NCI-H187 treated with DMSO at 0.1 percent for 48 hours (cell line): ENCODE results near the gene CFAP20DC.

Experiments used
- DNase-seq: peaks from one replicate; lab custom pipeline; 2025; lab: John Stamatoyannopoulos, UW

The CFAP20DC gene

DNA sequence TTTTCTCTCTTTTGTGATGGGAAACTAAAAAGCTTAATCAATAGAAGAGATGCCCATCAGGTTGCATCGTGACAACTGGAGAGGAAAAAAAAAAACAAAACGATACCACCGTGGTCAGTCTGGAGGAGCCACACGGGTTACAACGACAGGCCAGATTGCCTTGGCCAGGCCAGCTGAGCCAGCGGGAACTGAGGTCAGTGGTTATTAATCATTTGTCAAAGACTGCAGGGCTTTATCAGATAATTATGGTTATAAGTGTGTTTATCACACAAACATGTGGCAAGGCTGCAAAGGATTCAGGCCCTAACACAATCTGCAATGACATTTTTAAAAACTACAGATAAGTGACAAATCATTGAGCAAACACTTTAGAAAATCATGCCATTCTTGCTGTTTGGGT, 248.3 kb downstream of the CFAP20DC start:
- DNase-seq: no peak

DNA sequence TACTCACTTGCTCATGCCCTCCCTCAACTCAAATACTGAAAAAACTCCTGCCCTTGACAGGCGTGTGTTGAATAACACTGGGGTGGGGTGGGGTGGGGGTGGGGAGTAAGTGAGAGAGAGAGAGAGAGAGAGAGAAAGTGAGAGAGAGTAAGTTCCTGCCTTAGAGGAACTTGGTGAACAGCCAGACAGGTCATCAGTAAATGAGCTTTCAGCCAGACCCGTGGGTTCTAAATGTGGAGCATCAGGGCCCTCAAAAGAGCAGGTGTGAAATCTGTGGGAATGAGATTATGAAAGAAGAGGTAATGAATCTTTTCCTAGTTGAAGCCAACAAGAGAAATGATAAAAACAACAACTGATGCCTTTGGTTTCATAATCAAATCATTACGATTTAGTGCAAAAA, 248.9 kb downstream of the CFAP20DC start:
- no peak for DNase-seq

DNA sequence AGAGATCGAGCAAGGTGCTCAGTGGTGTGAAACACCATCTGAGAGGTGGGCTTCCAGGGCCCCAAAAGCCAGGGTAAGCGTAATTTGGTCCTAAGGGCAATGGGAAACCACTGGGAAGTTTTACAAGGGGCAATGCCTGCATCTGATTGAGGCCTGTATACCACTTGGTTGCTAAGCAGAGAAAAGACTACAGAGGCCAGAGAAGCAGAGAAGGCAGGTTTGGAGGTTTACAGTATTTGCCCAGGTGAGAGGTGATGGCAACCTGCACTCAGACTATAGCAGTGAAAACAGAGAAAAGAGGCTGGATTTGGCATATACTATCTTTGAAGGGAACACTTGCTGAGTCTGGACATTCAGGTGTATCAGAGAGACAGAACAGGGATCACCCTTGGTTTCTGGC, 249.8 kb downstream of the CFAP20DC start:
- DNase-seq: no peak

DNA sequence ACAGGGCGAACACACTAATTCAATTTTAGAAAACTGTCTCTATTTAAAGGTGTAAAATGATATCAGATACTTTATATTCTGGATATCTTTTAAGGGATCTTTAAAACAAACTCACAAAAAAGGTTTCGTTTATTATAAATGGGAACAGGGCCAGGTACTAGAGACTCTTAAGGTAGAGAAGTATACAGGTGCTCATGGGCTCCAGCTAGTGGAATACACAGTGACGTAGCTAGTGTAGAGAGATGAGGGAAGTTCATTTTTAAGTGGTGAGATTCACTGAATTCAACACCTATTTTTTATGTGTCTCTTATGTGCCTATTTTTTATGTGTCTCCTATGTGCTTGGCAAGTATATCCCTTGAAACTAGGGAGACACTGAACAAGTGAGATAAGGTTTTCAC, 250.6 kb downstream of the CFAP20DC start:
- no peak for DNase-seq

DNA sequence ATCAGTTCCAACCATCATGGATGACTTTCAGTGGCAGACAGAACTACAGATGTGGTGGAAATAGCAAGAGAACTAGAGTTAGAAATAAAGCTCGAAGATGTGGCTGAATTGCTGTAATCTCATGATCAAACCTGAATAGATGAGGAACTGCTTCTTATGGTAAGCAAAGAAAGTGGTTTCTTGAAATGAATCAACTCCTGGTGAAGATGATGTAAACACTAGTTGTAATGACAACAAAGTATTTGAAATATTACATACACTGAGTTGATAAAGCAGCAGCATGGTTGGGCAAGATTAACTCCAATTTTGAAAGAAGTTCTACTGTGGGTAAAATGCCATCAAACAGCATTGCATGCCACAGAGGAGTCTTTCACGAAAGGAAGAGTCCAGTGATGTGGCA, 251.5 kb downstream of the CFAP20DC start:
- no peak for DNase-seq

DNA sequence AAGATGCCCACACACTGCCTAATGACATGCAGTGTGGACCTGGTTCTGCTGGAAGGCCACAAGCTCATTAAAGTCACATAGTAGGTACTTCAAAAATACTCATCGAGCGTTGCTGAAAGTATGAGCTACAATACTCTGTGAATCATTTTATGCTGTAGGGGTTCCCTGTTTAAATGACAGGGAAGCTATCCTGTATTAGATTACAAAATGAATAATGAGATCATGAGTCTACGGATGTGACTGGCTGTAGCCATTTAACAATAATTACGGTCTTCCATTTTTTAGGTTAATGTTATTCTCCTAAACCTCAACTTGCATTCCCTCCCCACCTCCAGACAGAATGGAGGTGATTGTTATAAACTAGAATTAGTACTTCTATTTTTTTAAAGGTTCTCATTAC, 255.1 kb downstream of the CFAP20DC start:
- DNase-seq: no peak

DNA sequence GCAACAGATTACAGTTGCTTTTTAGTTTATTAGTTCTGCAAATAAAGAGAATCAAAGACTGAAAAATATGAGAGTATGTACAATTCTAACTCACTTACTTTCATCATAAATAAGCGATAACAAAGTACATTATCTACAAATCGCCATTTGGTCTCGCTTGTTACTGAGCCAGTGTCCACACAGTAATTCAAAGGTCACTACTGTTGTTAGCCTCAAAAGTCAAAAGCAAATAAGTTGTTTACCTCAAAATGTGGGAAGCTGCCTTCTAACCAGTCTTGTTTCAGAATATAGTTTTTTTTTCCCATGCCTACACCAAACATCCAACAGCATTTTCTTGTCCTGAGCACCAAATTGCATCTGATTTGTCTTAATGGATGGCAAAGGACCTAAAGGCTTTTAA, 255.9 kb downstream of the CFAP20DC start:
- no peak for DNase-seq

DNA sequence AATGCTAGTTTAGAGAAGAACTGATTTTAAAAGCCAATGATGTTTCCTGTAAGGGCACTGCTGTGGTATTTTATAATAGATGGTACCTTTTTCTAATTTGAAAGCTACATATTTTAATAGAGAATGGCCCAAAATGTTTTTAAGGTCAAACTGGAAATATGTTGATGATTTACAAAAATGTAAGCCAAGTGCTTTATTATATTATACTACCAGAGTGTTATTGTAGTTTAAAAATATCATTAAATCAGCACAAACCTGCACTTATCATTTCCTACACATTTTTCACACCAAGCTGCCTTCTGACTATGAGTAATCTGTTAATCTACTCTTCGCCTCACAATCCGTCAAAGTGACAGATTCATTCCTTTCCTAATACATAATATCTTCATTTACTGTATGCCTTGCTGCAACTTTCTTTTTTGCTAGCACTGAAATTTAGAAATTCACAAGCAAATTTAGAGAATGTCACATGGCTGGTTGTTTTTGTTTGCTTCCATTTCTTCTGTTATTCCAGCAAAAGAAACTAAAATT, 256.8 kb downstream of the CFAP20DC start:
- no peak for DNase-seq

DNA sequence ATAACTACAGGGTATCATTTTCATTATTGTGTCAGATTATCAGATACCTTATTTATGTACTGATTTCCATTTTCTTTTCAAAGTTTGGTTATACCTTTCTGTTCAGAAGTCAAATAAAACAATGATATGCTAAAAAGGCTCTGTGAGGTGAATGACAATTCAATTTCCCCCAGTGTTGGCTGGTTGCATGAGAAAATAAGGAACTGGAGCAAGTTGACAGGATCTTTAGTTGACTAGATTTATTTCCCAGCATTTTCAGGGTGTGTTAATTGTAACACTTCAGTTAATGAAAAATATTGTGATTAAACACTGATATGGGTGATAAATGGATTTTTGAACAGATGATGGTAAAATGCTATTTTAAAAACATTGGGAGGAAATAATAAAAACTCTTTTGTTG, 260.4 kb downstream of the CFAP20DC start:
- no peak for DNase-seq

DNA sequence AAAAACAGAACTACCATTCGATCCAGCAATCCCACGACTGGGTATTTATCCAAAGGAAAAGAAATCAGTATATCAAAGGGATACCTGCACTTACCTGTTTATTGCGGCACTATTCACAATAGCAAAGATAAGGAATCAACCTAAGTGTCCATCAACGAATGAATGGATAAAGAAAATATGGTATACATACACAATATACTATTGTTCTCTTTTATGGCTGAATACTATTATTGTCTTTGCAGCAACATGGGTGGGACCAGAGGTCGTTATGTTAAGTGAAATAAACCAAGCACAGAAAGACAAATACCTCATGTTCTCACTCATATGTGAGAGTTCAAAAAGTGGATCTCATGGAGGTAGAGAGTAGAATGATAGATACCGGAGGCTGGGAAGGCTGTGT, 264.9 kb downstream of the CFAP20DC start:
- no peak for DNase-seq

DNA sequence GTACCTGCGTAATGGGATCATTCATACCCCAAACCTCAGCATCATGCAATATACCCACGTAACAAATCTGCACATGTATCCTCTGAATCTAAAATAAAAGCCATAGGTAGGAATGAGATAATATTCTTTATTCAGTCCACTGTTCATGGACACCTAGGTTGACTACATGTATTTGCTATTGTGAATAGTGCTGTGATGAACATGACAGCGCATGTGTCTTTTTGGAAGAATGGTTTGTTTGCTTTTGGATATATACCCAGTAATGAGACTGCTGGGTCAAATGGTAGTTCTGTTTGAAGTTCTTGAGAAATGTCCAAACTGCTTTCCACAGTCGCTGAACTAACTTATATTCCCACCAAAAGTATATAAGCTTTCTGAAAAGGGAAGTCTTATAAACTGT, 265.4 kb downstream of the CFAP20DC start:
- no peak for DNase-seq

DNA sequence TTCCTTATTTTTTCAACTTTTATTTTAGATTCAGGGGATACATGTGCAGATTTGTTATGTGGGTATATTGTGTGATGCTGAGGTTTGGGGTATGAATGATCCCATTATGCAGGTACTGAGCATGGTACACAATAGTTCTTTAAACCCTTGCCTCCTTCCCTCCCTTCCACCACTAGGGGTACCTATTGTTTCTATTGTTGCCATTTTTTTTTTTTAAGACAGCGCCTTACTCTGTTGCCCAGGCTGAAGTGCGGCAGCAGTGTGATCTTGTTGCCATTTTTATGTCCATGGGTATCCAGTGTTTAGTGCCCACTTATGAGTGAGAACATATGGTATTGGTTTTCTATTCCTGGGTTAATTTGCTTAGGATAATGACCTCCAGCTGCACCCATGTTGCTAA, 266.0 kb downstream of the CFAP20DC start:
- DNase-seq: no peak

DNA sequence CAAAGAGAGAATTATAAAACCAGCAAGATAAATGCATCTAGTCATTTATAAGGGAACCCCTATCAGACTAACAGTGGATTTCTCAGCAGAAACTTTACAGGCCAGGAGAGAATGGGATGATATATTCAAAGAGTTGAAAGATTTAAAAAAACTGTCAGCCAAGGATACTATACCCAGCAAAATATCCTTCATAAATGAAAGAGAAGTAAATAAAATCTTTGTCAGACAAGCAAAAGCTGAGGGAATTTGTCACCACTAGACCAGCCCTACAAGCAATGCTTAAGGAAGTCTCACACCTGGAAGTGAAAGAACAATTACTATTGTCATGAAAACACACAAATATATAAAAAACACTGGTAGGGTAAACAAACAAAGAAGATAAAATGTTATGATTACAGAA, 269.9 kb downstream of the CFAP20DC start:
- no peak for DNase-seq

DNA sequence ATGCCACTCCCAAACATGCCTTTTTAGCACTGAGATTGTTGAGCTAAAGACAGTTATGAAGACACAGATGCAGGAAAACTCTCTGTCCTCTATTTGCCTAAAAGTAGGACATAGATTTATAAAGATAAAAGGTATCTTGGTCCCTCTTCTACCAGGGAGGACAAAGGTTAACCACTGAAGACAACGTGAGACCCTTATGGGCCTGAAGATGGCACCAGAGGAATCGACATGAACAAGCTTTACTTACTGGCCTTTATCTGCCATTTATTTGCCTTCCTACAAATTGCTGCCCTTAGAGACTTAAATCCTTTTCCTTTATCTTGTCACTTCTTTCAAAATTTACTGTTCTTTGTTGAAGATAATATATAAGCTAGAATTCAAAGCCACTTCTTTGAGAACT, 273.6 kb downstream of the CFAP20DC start:
- DNase-seq: no peak

DNA sequence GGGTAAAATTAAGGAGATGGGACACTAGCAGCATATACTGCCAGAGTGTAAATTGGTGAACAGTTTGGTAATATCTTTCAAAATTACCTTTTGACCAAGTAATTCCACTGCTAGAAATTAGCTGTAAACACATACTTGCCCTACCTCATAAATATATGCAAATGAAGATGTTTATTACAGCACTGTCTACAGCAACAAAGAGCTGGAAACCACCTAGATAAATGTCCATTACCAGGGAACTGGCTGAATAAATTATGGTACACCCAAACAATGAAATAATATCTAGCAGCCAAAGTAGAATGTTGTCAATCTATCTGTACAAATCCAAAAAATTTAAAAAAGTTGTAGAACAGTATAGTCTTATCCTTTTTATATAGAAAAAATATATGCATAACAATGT, 277.4 kb downstream of the CFAP20DC start:
- no peak for DNase-seq

DNA sequence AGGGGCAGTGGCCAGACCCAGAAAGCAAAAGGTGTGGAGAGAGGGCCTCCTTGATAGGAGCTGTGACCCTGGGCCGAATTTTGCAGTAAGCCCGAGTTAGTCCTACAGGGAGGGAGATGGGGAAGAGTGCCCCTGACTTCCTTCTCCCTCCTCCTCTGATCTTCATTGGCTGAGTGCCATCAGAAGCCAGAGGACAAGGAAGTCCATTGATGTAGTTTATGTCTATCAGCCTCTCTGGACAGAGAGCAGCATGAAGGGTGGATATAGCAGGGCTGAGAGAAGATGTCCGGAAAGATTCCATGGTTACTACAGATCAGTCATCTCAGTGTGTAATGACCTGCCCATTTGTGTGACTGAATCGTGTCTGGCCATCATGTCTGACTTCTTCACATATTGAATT, 280.8 kb downstream of the CFAP20DC start:
- DNase-seq: no peak

DNA sequence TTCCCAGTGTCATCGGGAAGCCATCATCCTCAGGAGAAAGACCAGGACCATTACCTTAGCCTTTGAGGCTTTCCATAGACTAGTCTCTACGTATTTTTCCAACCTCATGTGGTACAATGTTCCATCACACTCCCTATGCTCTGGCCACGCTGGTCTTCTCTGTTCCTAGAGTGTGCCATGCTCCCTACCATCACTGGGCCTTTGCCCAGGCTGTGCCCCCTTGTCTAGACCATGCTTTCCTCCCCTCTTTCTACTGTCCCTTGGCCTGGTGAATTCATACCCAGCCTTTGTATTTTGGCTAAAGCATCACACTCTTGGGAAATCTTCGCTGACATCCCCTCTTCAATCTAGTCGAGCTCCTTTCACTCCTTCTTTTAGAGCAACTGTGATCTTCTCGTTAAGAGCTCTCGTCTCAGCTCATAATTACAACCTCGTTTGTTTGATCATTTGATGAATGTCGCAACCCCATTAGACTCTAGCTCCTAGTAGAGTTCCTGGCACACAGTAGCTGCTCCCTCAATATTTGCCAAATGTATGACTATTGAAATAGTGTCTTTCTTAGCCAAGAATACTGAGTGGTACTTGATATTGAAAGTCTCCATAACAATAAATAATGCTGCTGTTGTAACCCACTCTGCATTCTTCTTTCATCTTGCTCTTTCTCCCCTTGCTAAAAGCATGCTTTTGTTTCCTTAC, 283.1 kb downstream of the CFAP20DC start:
- DNase-seq: no peak

DNA sequence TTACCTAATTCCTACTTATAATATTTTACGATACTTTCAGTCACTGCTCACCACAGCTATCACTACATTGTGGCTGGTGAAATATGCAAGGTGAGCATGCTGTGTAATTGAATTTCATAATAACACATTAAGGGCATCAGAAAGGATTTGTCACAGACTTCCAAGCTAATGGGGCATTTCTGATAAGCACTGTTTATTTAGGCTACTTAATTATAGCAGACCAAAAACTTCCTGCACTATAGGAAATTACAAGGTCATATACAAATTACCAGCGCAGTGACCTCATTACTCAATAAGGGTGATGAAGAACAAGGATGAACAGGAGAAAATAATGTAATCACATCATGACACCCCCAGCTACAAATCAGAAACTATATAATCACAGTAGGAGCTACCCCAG, 294.7 kb downstream of the CFAP20DC start:
- no peak for DNase-seq

DNA sequence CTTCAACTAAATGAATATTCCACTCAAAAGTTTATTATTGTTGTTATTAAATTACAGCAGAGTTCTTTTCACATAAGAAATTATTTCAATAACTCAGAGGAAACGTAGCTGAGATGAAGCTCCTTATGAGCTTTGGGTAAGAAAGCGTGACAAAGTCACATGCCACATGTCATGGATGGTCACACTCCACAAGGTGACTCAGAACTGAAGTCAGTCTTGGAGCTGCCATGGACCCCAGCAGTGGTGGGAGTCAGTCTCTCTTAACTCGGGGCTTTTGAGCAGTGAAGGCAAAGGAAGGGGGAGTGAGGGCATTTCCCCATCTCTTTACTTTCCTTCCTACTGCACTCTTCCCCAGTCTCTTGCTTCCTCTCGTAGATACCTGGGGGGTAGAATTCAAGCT, 295.8 kb downstream of the CFAP20DC start:
- DNase-seq: no peak

DNA sequence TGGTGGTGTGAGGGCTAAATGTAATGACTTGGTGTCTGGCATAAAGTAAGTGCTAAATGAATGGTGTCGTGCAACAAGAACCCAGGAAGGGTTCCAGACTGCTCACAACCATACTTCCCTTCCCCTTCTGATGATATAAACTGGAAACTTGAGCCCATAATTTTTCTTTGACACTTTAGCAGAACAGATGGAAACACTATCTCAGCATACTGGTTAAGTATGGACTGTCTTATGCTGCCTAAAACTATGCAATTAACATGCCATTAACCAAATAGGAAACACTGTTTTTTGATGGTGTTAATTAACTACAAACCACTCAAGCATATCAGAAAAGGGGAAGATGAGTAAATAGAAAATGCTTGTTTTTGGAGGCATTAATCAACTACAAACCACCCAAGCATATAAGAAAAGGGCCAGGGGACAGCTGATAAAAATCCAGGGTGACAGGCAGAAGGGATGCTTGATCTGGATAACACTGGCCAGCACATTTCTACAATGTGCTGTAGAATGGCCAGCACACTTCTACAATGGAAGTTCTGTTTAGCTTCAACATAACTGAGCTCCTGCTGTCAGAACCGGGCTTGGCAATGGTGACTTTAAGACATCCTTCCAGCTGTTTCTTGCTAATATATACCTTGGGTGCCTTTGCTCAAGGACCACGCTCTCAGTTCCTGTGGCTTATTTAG, 297.8 kb downstream of the CFAP20DC start:
- DNase-seq: no peak

DNA sequence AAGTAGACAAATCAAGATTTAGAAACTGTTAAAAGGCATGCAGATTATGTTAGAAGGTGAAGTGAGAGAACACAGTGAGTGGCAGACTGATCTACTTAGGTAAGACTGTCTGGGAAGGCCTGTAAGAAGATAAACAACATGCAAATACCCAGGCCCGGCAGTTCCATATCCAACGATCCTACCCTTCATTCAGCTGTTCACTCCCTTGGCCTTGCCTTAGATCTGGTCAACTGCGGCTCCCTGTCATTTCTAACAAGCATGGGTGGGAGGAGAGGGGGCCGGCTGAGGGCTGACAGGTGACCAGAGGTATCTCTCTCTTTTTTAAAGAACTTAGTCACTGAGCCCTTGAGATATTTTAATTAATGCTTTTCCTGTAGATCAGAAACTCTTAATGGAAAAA, 298.6 kb downstream of the CFAP20DC start:
- no peak for DNase-seq

DNA sequence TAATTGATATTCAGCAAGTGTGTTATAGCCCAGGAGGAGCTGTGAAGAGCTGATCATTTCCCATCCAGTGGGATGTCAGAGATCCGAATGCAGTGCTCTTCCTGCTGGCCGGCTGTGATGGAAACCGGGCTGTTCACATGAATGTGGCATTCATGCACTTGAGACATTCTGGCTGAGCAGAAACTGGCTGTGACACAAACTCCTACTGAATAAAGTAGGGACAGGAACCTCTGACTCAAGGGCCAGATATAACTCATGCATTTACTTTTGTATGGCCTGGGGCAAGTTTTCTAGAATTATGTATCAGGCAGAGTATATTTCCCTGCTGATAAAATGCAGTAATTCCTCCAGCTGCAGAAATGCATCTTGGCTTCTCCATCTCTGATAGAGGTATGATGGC, 299.9 kb downstream of the CFAP20DC start:
- no peak for DNase-seq

DNA sequence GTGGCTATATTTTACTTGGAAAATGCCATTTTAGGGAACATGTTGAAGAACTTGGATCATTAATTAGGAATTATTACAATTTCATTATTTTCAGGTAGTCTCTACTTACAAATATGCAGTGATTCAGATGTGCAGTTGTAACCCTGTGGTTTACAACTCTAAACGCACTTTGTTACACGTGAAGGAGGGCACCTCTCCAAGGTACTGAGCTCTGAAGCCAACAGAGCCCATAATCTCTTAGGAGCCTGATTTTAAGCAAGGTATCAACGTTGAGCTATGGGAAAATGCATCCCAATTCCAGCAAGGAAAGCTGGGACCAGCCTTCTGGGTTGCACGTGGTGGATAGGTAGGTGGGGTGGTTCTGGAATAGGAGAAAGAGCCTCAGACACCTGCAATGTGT, 301.8 kb downstream of the CFAP20DC start:
- DNase-seq: no peak

DNA sequence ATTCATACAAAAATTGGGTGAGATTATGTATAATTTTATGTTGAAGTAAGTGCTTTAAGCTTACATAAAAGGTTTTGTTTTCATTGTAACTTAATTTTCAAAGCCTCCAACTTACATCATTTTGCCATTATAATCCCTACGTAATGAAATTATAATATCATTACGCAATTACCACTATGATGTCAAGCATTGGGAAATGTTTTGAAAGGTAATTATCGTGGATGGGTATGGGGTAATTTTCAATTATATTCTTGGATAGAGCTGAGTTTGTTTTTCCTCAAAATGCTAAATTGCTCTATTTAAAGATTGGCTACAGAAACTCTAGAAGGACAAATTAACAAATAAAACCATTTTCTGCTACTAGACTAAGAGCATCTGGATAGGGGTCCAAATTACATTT, 303.1 kb downstream of the CFAP20DC start:
- no peak for DNase-seq
